Measurements from ENCODE around the gene SMAGP. TPM values are rescaled to one million over a fixed set of nuclear protein-coding genes. Genes with fewer than 3 reads are reported as not detected.
"Not testable (repeated sequence)": the region's sequence is repeated elsewhere in the genome, so short reads cannot be mapped to it uniquely, and the experiment has no call there.

SMAGP gene
- total RNA-seq (2014; rRNA removed; shearing (Covaris generic)) (18.2 and 18.8 TPM in 2 replicates), polyA plus RNA-seq (2016; fragmentation: Nextera tagmentation; extraction: Ambion mirVana) (35.0 and 41.0 TPM in 2 replicates)

DNA sequence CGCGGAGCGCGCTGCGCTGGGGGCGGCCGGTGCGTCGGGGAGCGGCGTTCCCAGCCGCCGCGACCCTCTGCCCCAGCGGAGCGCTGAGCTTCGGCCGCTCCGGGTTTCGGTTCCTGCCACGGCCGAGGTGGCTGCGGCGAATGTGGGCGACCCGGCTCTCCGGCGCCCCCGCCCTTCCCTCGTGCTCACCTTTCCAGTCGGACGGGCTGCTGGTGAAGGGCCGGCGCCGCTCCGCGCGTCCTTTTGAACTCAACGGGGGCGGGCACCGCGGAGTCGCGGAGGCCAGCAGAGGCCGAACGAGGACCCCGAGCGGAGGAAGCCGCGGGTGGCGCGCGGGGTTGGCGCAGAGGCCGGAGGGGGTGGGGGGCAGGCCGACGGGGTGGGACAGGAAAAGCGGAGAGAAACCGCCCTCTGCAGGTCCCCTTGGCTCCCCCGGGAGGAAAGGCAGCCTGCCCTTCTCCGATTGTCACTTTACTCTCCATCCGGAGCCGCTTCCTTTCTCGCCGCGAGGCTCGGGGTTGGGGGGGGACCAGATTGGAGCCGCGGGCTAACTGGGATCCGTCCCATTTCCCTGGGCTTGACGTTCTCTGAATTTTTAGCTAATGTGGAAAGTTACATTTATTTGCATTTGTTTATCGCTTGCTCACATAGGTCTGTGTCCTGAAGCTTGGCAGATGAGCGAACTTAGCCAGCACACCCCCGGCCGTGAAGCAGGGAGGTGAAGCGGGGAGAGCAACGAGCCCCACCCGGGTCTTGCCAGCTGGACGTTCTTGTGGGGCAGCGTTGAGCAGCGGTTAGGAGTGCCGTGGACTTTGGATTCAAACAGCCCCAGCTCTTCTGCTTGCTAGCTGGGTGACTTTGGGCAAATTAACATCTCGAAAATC is at the start of gene SMAGP:
Gene SMAGP, minus strand, starts transcription at position 349 of the 884 bp plus-strand sequence. CDS start 1,137 bp downstream, outside the sequence.
- peaks cover 14% of the 10 kb centered on the region for H3K4me1 ChIP-seq (ENCODE audit: insufficient read depth)
- H3K79me2 ChIP-seq (ENCODE audit: insufficient read depth), result peaks cover 39% of the 10 kb centered on the region
- peak within 1 kb of the TSS; percentile 82 for H3K9ac ChIP-seq
- no peaks in the 10 kb centered on the region for H4K20me1 ChIP-seq (ENCODE audit: insufficient read depth)
- peak within 1 kb of the TSS; percentile 78 for H3K27ac ChIP-seq
- TF ChIP-seq EZH2 (IDR thresholded peaks at IDR 0.05; ENCODE audit: insufficient read depth, poor library complexity, severe bottlenecking) (no peak), EZH2phosphoT487 (IDR thresholded peaks at IDR 0.05; ENCODE audit: insufficient read depth, low read depth) (no peak)
- peak within 1 kb of the TSS; percentile 78 for H3K4me3 ChIP-seq
- H3K36me3 ChIP-seq (ENCODE audit: low read depth), result no peaks in the 10 kb centered on the region
- DNase-seq, result peak; percentile 66
- 1 to 3% methylated on average over 52 to 68 of the region's 83 CpGs for WGBS, 2 experiments (ENCODE audit: low coverage in 1 of 2, low lambda C conversion rate in 2 of 2, missing lambda C conversion rate in 2 of 2)
- no peaks in the 10 kb centered on the region for H3K9me3 ChIP-seq (ENCODE audit: low read depth)
- H3K27me3 ChIP-seq (replicated peaks; ENCODE audit: insufficient read depth), result no peaks in the 10 kb centered on the region
- no peaks in the 10 kb centered on the region for H3K9me2 ChIP-seq (ENCODE audit: insufficient read depth)
- in situ Hi-C loops (cut with MboI), result no loop called here
- H3F3A ChIP-seq (ENCODE audit: insufficient read depth), result peaks cover 4% of the 10 kb centered on the region; the same call in 1 of the 2 replicates
- peak within 1 kb of the TSS; percentile 92 for H3K4me2 ChIP-seq (ENCODE audit: unreplicated experiment)
- H2AFZ ChIP-seq, result peak within 1 kb of the TSS; percentile 89

GRCh38 chr12:51318846-51319599 is 48.8 kb upstream of the SMAGP start:
- no peaks in the 10 kb centered on the region for H3K36me3 ChIP-seq (ENCODE audit: low read depth)
- no peaks in the 10 kb centered on the region for H3F3A ChIP-seq (ENCODE audit: insufficient read depth)
- H3K27me3 ChIP-seq (replicated peaks; ENCODE audit: insufficient read depth), result no peaks in the 10 kb centered on the region
- H3K4me3 ChIP-seq, result no peak overlapping the region
- no peaks in the 10 kb centered on the region for H3K79me2 ChIP-seq (ENCODE audit: insufficient read depth)
- H3K4me1 ChIP-seq (ENCODE audit: insufficient read depth), result peaks cover 9% of the 10 kb centered on the region
- H3K9me2 ChIP-seq (ENCODE audit: insufficient read depth), result no peaks in the 10 kb centered on the region
- DNase-seq, result no peak
- in situ Hi-C loops (cut with MboI), result no loop called here
- H3K9me3 ChIP-seq (ENCODE audit: low read depth), result no peaks in the 10 kb centered on the region
- no peak overlapping the region for H3K4me2 ChIP-seq (ENCODE audit: unreplicated experiment)
- peak overlapping the region; percentile 29 for H2AFZ ChIP-seq
- 63 to 72% methylated on average over 3 of the region's 3 CpGs for WGBS, 2 experiments (ENCODE audit: low coverage in 1 of 2, low lambda C conversion rate in 2 of 2, missing lambda C conversion rate in 2 of 2)
- TF ChIP-seq EZH2phosphoT487 (IDR thresholded peaks at IDR 0.05; ENCODE audit: insufficient read depth, low read depth) (no peak), EZH2 (IDR thresholded peaks at IDR 0.05; ENCODE audit: insufficient read depth, poor library complexity, severe bottlenecking) (no peak)
- H3K27ac ChIP-seq, result no peak overlapping the region
- H4K20me1 ChIP-seq (ENCODE audit: insufficient read depth), result no peaks in the 10 kb centered on the region
- no peak overlapping the region for H3K9ac ChIP-seq

GRCh38 chr12:51318057-51318806 is 48.0 kb upstream of the SMAGP start:
- H3K4me2 ChIP-seq (ENCODE audit: unreplicated experiment); DNase-seq; H4K20me1 ChIP-seq (ENCODE audit: insufficient read depth); H3K4me3 ChIP-seq; H3K27me3 ChIP-seq (replicated peaks; ENCODE audit: insufficient read depth); H3K9me3 ChIP-seq (ENCODE audit: low read depth); in situ Hi-C loops (cut with MboI); H3K79me2 ChIP-seq (ENCODE audit: insufficient read depth); H3K36me3 ChIP-seq (ENCODE audit: low read depth); H3F3A ChIP-seq (ENCODE audit: insufficient read depth); H3K9me2 ChIP-seq (ENCODE audit: insufficient read depth); H3K4me1 ChIP-seq (ENCODE audit: insufficient read depth); H3K9ac ChIP-seq; H3K27ac ChIP-seq: not testable (repeated sequence)
- 90% methylated on average over 8 of the region's 8 CpGs for WGBS, 2 experiments (ENCODE audit: low coverage in 1 of 2, low lambda C conversion rate in 2 of 2, missing lambda C conversion rate in 2 of 2)
- peak overlapping the region; percentile 29; the same call in 1 of the 2 replicates for H2AFZ ChIP-seq

- in situ Hi-C loops (cut with MboI), result no loop called here
- Histone ChIP-seq H3K4me2 (ENCODE audit: unreplicated experiment) (no peak overlapping the region), H3K9me2 (ENCODE audit: insufficient read depth) (no peaks in the 10 kb centered on the region), H4K20me1 (ENCODE audit: insufficient read depth) (no peaks in the 10 kb centered on the region), H3K4me3 (no peak overlapping the region), H3K27ac (no peak overlapping the region), H3K79me2 (ENCODE audit: insufficient read depth) (no peaks in the 10 kb centered on the region), H3K9me3 (ENCODE audit: low read depth) (no peaks in the 10 kb centered on the region), H3F3A (ENCODE audit: insufficient read depth) (peaks cover 19% of the 10 kb centered on the region), H3K9ac (no peak overlapping the region), H2AFZ (no peak overlapping the region), H3K36me3 (ENCODE audit: low read depth) (no peaks in the 10 kb centered on the region), H3K4me1 (ENCODE audit: insufficient read depth) (peaks cover 17% of the 10 kb centered on the region), H3K27me3 (replicated peaks; ENCODE audit: insufficient read depth) (no peaks in the 10 kb centered on the region)
- TF ChIP-seq EZH2phosphoT487 (IDR thresholded peaks at IDR 0.05; ENCODE audit: insufficient read depth, low read depth) (no peak), EZH2 (IDR thresholded peaks at IDR 0.05; ENCODE audit: insufficient read depth, poor library complexity, severe bottlenecking) (no peak)
- WGBS, 2 experiments (ENCODE audit: low coverage in 1 of 2, low lambda C conversion rate in 2 of 2, missing lambda C conversion rate in 2 of 2), result 86 to 96% methylated on average over 1 of the region's 1 CpG
- DNase-seq, result no peak
Observed at GRCh38 chr12:51311389-51311788, 41.2 kb upstream of the SMAGP start.
